Neuronal stem cell (in vitro differentiated cells): ENCODE measurements around the gene NRXN3.

Source experiments
- DNase-seq: peaks from one replicate; pipeline ENCODE4 v3.0.0-alpha.2; 2013; ENCODE audit warnings: low spot score
- H2AFZ ChIP-seq: one replicate; pipeline ENCODE4 v1.6.1; 2013; ENCODE audit warnings: mild to moderate bottlenecking, low read length, inconsistent platforms
- H2AK5ac ChIP-seq: 2 replicates; pipeline ENCODE4 v1.6.1; 2013; ENCODE audit warnings: low read depth, mild to moderate bottlenecking, inconsistent platforms, low read length, moderate library complexity, mixed read lengths
- H2BK120ac ChIP-seq: 2 replicates; pipeline ENCODE4 v1.6.1; 2013; ENCODE audit warnings: low read depth, mild to moderate bottlenecking, inconsistent platforms, low read length, moderate library complexity, mixed read lengths
- H2BK12ac ChIP-seq: one replicate; pipeline ENCODE4 v1.6.1; 2013; ENCODE audit warnings: low read length, inconsistent platforms
- H2BK15ac ChIP-seq: 2 replicates; pipeline ENCODE4 v1.6.1; 2013; ENCODE audit warnings: mild to moderate bottlenecking, low read length, inconsistent platforms, mixed read lengths
- H2BK5ac ChIP-seq: one replicate; pipeline ENCODE4 v1.6.1; 2013; ENCODE audit warnings: inconsistent platforms, mild to moderate bottlenecking, low read length, moderate library complexity
- H3K14ac ChIP-seq: one replicate; pipeline ENCODE4 v1.6.1; 2013; ENCODE audit warnings: low read length, inconsistent platforms
- H3K18ac ChIP-seq: 2 replicates; pipeline ENCODE4 v1.6.1; 2013; ENCODE audit warnings: low read length, inconsistent platforms
- H3K23ac ChIP-seq: 2 replicates; pipeline ENCODE4 v1.6.1; 2013; ENCODE audit warnings: low read depth, mild to moderate bottlenecking, mixed read lengths, low read length, inconsistent platforms; ENCODE audit not compliant: poor library complexity
- H3K27ac ChIP-seq: replicated peaks from 3 replicates; pipeline ENCODE4 v1.5.1; 2013; ENCODE audit warnings: low read length, inconsistent platforms
- H3K27me3 ChIP-seq, 3 experiments: 2 replicates each; pipeline ENCODE4 v1.6.1; 2013; ENCODE audit warnings: low read length in 3 of 3, mild to moderate bottlenecking in 2 of 3, inconsistent platforms in 1 of 3, low read depth in 1 of 3, mixed read lengths in 1 of 3, moderate library complexity in 1 of 3; ENCODE audit not compliant: control insufficient read depth in 3 of 3, insufficient read depth in 3 of 3
- H3K36me3 ChIP-seq, 2 donors: replicated peaks in 1 of 2; 2 replicates each; pipeline ENCODE4 v1.6.1; 2013; ENCODE audit warnings: low read length in 2 of 2; ENCODE audit not compliant: control insufficient read depth in 2 of 2, insufficient read depth in 2 of 2
- H3K4ac ChIP-seq: 2 replicates; pipeline ENCODE4 v1.6.1; 2013; ENCODE audit warnings: inconsistent platforms, mild to moderate bottlenecking, low read length, moderate library complexity
- H3K4me1 ChIP-seq, 2 donors: 1 replicate in 1 of 2; 2 replicates in 1 of 2; pipeline ENCODE4 v1.6.1; 2013; ENCODE audit warnings: low read length in 2 of 2, low read depth in 1 of 2; ENCODE audit not compliant: control insufficient read depth in 2 of 2, insufficient read depth in 1 of 2
- H3K4me2 ChIP-seq: one replicate; pipeline ENCODE4 v1.6.1; 2013; ENCODE audit warnings: mild to moderate bottlenecking, low read length, inconsistent platforms; ENCODE audit not compliant: insufficient read depth, poor library complexity, severe bottlenecking
- H3K4me3 ChIP-seq, 2 donors: 2 replicates each; pipeline ENCODE4 v1.5.1; 2013; ENCODE audit warnings: low read length in 2 of 2, mild to moderate bottlenecking in 2 of 2, inconsistent platforms in 1 of 2, moderate library complexity in 1 of 2
- H3K79me1 ChIP-seq: one replicate; pipeline ENCODE4 v1.6.1; 2013; ENCODE audit warnings: low read depth, mild to moderate bottlenecking, inconsistent platforms, low read length, moderate library complexity
- H3K9ac ChIP-seq: one replicate; pipeline ENCODE4 v1.6.1; 2013; ENCODE audit warnings: mild to moderate bottlenecking, low read depth, low read length, inconsistent platforms; ENCODE audit not compliant: poor library complexity
- H3K9me3 ChIP-seq, 2 donors: replicated peaks in 1 of 2; 2 replicates each; pipeline versions ENCODE3 to v1.6.1; 2013; ENCODE audit warnings: low read length in 2 of 2, mild to moderate bottlenecking in 2 of 2, inconsistent platforms in 1 of 2, low read depth in 1 of 2, mixed read lengths in 1 of 2, moderate library complexity in 1 of 2; ENCODE audit not compliant: control insufficient read depth in 2 of 2, insufficient read depth in 1 of 2
- H4K8ac ChIP-seq: one replicate; pipeline ENCODE4 v1.6.1; 2013; ENCODE audit warnings: low read depth, mild to moderate bottlenecking, inconsistent platforms, low read length, moderate library complexity
- H4K91ac ChIP-seq: one replicate; pipeline ENCODE4 v1.6.1; 2013; ENCODE audit warnings: low read length, low read depth, mild to moderate bottlenecking, inconsistent platforms; ENCODE audit not compliant: poor library complexity
- WGBS, 2 donors: extraction: QIAGEN DNeasy Blood & Tissue Kit; methylation state at CpG; one replicate each; pipeline ENCODE4 v1.1.7; 2013; ENCODE audit warnings: missing lambda C conversion rate in 2 of 2, mixed read lengths in 1 of 2; ENCODE audit not compliant: insufficient read length in 2 of 2, insufficient replicate concordance in 1 of 2; ENCODE audit errors: extremely low coverage in 2 of 2; 5-methylcytosine and 5-hydroxymethylcytosine counted together

NRXN3 gene

DNA sequence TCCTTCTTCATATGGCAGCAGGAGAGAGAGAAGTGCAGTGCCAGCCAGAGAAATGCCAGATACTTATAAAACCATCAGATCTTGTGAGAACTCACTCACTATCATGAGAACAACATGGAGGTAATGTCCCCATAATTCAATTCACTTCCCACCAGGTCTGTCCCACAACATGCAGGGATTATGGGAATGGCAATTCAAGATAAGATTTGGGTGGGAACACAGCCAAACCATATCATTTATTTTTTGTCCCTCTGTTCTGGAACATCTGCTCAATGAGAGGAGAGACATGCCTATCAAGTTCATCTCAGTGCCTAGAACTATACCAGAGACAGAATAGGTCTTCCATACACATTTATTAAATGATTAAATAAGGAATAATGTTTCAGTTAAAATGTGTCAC, 543.5 kb downstream of the NRXN3 start:
- H3K14ac ChIP-seq, result no peak overlapping the region
- no peak overlapping the region for H3K27ac ChIP-seq
- H3K4ac ChIP-seq, result no peak overlapping the region
- no peak overlapping the region for H2AFZ ChIP-seq
- H3K27me3 ChIP-seq, result no peaks in the 10 kb centered on the region
- no peak overlapping the region for H3K9ac ChIP-seq
- no peak overlapping the region for H2BK15ac ChIP-seq
- H3K9me3 ChIP-seq, result no peaks in the 10 kb centered on the region
- H2BK12ac ChIP-seq, result no peak overlapping the region
- H2BK120ac ChIP-seq, result no peak overlapping the region
- H2BK5ac ChIP-seq, result no peak overlapping the region
- H4K8ac ChIP-seq, result no peak overlapping the region
- H3K36me3 ChIP-seq, result no peaks in the 10 kb centered on the region
- H3K4me1 ChIP-seq, result peaks cover 4 to 10% of the 10 kb centered on the region in 2 donors
- DNase-seq, result no peak
- no peaks in the 10 kb centered on the region for H3K79me1 ChIP-seq
- no peak overlapping the region for H4K91ac ChIP-seq
- H3K18ac ChIP-seq, result no peak overlapping the region
- no peak overlapping the region for H2AK5ac ChIP-seq
- H3K4me3 ChIP-seq, result no peak overlapping the region
- H3K4me2 ChIP-seq, result no peak overlapping the region
- no peak overlapping the region for H3K23ac ChIP-seq

DNA sequence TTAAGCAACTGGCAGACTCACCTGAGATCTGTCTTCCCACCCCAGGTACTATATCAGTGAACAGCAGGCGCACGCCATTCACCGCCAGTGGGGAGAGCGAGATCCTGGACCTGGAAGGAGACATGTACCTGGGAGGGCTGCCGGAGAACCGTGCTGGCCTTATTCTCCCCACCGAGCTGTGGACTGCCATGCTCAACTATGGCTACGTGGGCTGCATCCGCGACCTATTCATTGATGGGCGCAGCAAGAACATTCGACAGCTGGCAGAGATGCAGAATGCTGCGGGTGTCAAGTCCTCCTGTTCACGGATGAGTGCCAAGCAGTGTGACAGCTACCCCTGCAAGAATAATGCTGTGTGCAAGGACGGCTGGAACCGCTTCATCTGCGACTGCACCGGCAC, 544.5 kb downstream of the NRXN3 start:
- Histone ChIP-seq H2BK5ac (no peak overlapping the region), H3K9me3 (no peaks in the 10 kb centered on the region), H3K36me3 (no peaks in the 10 kb centered on the region), H3K27ac (no peak overlapping the region), H2BK120ac (no peak overlapping the region), H3K79me1 (no peaks in the 10 kb centered on the region), H3K9ac (no peak overlapping the region), H4K8ac (no peak overlapping the region), H2BK12ac (no peak overlapping the region), H3K27me3 (no peaks in the 10 kb centered on the region), H2AFZ (no peak overlapping the region), H3K4me1 (peaks cover 3 to 4% of the 10 kb centered on the region in 2 donors), H4K91ac (no peak overlapping the region), H3K4ac (no peak overlapping the region), H3K4me3 (peak overlapping the region in 1 of 2 donors; percentile 36), H2AK5ac (no peak overlapping the region), H3K14ac (no peak overlapping the region), H3K4me2 (no peak overlapping the region), H3K23ac (no peak overlapping the region), H3K18ac (no peak overlapping the region), H2BK15ac (no peak overlapping the region)
- no peak for DNase-seq
- WGBS, 2 donors, result no CpG with 5 or more reads among the region's 18 CpGs

DNA sequence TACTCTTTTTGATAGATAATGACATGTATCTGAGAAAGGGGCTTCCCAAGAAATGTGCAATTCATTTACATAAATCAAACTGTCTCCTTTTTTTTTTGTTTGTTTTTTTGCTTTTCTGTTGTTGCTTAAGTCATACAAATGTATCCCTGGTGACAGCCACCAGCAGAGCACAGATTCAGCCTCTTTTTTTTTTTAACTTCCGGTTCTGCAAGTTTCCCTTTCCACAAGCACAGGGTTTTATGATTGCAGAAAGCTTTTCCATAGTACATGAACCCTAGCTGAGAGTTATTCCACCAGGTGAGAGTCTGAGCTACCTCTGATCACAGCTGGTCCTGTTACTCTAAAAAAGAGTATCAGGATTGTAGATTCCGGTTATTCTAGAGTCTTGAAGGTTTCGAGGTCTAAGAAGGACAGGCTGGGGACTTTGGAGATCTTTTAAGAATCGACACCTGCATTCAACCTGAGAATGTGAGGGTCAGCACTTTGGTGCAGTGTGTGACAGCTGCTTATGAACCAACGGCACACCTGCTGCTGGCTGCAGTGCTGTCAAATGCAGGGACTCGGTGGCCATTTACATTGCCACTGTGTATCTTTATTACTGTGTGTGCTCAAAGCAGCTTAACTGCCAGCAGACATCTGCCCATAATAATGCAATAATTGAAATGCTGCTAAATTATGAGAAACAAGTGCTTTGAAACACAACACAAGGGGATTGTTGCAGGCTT, 551.7 kb downstream of the NRXN3 start:
- DNase-seq, result no peak
- no peak overlapping the region for H3K27ac ChIP-seq
- H4K8ac ChIP-seq, result no peak overlapping the region
- H3K9ac ChIP-seq, result no peak overlapping the region
- H3K27me3 ChIP-seq, result no peaks in the 10 kb centered on the region
- H3K4me1 ChIP-seq, result peaks cover 0 to 6% of the 10 kb centered on the region in 2 donors
- H3K79me1 ChIP-seq, result no peaks in the 10 kb centered on the region
- no CpG with 5 or more reads among the region's 6 CpGs for WGBS, 2 donors
- H3K36me3 ChIP-seq, result no peaks in the 10 kb centered on the region
- no peak overlapping the region for H3K14ac ChIP-seq
- H3K23ac ChIP-seq, result no peak overlapping the region
- H2AK5ac ChIP-seq, result no peak overlapping the region
- no peak overlapping the region for H3K4me3 ChIP-seq
- no peaks in the 10 kb centered on the region for H3K9me3 ChIP-seq
- H3K18ac ChIP-seq, result no peak overlapping the region
- H2AFZ ChIP-seq, result no peak overlapping the region
- no peak overlapping the region for H3K4ac ChIP-seq
- H2BK5ac ChIP-seq, result no peak overlapping the region
- H2BK120ac ChIP-seq, result no peak overlapping the region
- H2BK12ac ChIP-seq, result no peak overlapping the region
- H4K91ac ChIP-seq, result no peak overlapping the region
- H3K4me2 ChIP-seq, result no peak overlapping the region
- no peak overlapping the region for H2BK15ac ChIP-seq

GRCh38 chr14:78725086-78725485, 554.9 kb downstream of the NRXN3 start:
- no CpG with 5 or more reads among the region's 1 CpG for WGBS, 2 donors
- no peak overlapping the region for H3K27ac ChIP-seq

More at GRCh38 chr14:78725086-78725485, 554.9 kb downstream of the NRXN3 start:
- no peaks in the 10 kb centered on the region for H3K9me3 ChIP-seq
- DNase-seq, result no peak
- no peak overlapping the region for H3K4me3 ChIP-seq
- no peaks in the 10 kb centered on the region for H3K27me3 ChIP-seq
- no peak overlapping the region for H2AFZ ChIP-seq
- H3K14ac ChIP-seq, result no peak overlapping the region
- no peak overlapping the region for H2BK120ac ChIP-seq
- H3K4me2 ChIP-seq, result no peak overlapping the region
- H3K4ac ChIP-seq, result no peak overlapping the region
- no peak overlapping the region for H3K23ac ChIP-seq
- no peak overlapping the region for H2BK5ac ChIP-seq
- no peak overlapping the region for H3K18ac ChIP-seq
- no peak overlapping the region for H2AK5ac ChIP-seq
- H3K9ac ChIP-seq, result no peak overlapping the region
- no peak overlapping the region for H4K91ac ChIP-seq
- no peak overlapping the region for H2BK15ac ChIP-seq
- H3K79me1 ChIP-seq, result no peaks in the 10 kb centered on the region
- H2BK12ac ChIP-seq, result no peak overlapping the region
- no peak overlapping the region for H4K8ac ChIP-seq
- no peaks in the 10 kb centered on the region for H3K36me3 ChIP-seq
- peaks cover 0 to 6% of the 10 kb centered on the region in 2 donors for H3K4me1 ChIP-seq
